DND-41 (cell line): ENCODE data around the gene FANK1.

ENCODE experiments used
- ATAC-seq: fragments of 200-7000 bp; cut with Tn5 transposase; 3 replicates; pipeline ENCODE4 v1.9.1; 2021; ENCODE audit warnings: low read depth; ENCODE audit not compliant: insufficient read depth
- DNase-seq: peaks from one replicate; pipeline ENCODE4 v3.0.0-alpha.2; 2020
- H2AFZ ChIP-seq: 2 replicates; pipeline ENCODE4 v1.6.0; 2012; ENCODE audit warnings: low read depth, low read length
- H3K27ac ChIP-seq: 2 replicates; pipeline ENCODE4 v1.5.1; 2012; ENCODE audit warnings: low read length, inconsistent platforms
- H3K27me3 ChIP-seq: fragments of 200-600 bp; sonication (generic); 2 replicates; pipeline ENCODE4 v1.6.0; 2012; ENCODE audit warnings: low read length, mild to moderate bottlenecking, inconsistent platforms; ENCODE audit not compliant: insufficient read depth, poor library complexity
- H3K36me3 ChIP-seq: 2 replicates; pipeline ENCODE4 v1.5.1; 2012; ENCODE audit warnings: low read length, inconsistent platforms; ENCODE audit not compliant: insufficient read depth
- H3K4me1 ChIP-seq: 2 replicates; pipeline ENCODE4 v1.5.1; 2012; ENCODE audit warnings: mild to moderate bottlenecking, low read length; ENCODE audit not compliant: insufficient read depth
- H3K4me2 ChIP-seq: 2 replicates; pipeline ENCODE4 v1.6.0; 2012; ENCODE audit warnings: mild to moderate bottlenecking, moderate library complexity, low read length, inconsistent platforms; ENCODE audit not compliant: insufficient read depth
- H3K4me3 ChIP-seq, 2 experiments: fragments of 200-600 bp in 1 of 2; shearing (Covaris generic) in 1 of 2; 2 replicates each; pipeline ENCODE4 v1.5.1; 2012 to 2016; ENCODE audit warnings: inconsistent platforms in 2 of 2, low read length in 2 of 2, mild to moderate bottlenecking in 2 of 2, low read depth in 1 of 2, moderate library complexity in 1 of 2
- H3K79me2 ChIP-seq: 2 replicates; pipeline ENCODE4 v1.6.0; 2012; ENCODE audit warnings: low read length, inconsistent platforms; ENCODE audit not compliant: insufficient read depth
- H3K9ac ChIP-seq: 2 replicates; pipeline ENCODE4 v1.6.0; 2012; ENCODE audit warnings: low read depth, mild to moderate bottlenecking, inconsistent platforms, low read length, moderate library complexity
- H3K9me3 ChIP-seq: 2 replicates; pipeline ENCODE4 v1.5.1; 2012; ENCODE audit warnings: low read length, moderate library complexity, mild to moderate bottlenecking, inconsistent platforms; ENCODE audit not compliant: insufficient read depth, severe bottlenecking
- H4K20me1 ChIP-seq: 2 replicates; pipeline ENCODE4 v1.6.0; 2012; ENCODE audit warnings: low read length; ENCODE audit not compliant: insufficient read depth
- CTCF ChIP-seq: IDR thresholded peaks from 2 replicates; pipeline ENCODE4 v1.5.1; 2012; ENCODE audit warnings: borderline replicate concordance, low read length, moderate library complexity, mild to moderate bottlenecking; ENCODE audit not compliant: poor library complexity, severe bottlenecking; ENCODE audit errors: extremely low read depth
- EZH2 ChIP-seq: IDR thresholded peaks from 3 replicates; pipeline ENCODE4 v1.6.1; 2012; ENCODE audit warnings: borderline replicate concordance, low read depth, mild to moderate bottlenecking, moderate library complexity, low read length, inconsistent platforms; ENCODE audit not compliant: severe bottlenecking

The FANK1 gene

DNA sequence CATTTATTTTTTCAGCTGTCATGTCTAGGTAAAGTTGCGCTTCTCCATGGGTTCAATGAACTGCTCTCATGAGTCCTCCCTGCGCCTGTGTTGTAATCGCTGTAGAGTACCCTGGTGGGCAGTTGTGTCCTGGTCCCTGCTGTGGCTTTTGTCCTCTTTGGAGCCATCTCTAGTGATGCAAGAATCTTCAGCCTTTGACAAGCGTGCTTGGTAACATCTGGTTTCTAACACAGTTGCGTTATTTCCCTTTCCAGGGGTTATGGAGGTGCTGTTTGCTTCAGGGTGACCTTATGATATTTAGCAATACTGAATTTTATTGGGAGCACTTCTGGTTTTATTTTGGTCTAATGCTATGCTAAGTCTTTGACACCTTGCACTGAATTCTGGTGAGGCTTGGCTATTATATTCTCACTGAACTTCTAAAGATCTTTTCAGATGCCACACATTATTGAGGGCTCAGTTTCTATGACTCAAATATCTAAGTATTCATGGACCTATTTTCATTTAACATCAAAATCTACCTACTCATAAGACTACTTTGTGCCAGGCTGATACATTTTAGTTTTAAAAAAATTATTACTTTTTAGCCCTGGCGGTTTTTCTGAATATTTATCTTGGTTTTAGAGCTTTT, 88.6 kb downstream of the FANK1 start:
- Histone ChIP-seq H3K9me3 (no peaks in the 10 kb centered on the region), H3K27ac (no peak overlapping the region), H3K4me2 (no peak overlapping the region), H4K20me1 (no peaks in the 10 kb centered on the region), H3K4me3 (no peak overlapping the region), H3K79me2 (no peaks in the 10 kb centered on the region), H2AFZ (no peak overlapping the region), H3K4me1 (no peaks in the 10 kb centered on the region), H3K27me3 (peaks cover 14% of the 10 kb centered on the region), H3K9ac (no peak overlapping the region), H3K36me3 (no peaks in the 10 kb centered on the region)
- TF ChIP-seq CTCF (no peak), EZH2 (no peak)
- no peak for ATAC-seq
- DNase-seq: no peak

DNA sequence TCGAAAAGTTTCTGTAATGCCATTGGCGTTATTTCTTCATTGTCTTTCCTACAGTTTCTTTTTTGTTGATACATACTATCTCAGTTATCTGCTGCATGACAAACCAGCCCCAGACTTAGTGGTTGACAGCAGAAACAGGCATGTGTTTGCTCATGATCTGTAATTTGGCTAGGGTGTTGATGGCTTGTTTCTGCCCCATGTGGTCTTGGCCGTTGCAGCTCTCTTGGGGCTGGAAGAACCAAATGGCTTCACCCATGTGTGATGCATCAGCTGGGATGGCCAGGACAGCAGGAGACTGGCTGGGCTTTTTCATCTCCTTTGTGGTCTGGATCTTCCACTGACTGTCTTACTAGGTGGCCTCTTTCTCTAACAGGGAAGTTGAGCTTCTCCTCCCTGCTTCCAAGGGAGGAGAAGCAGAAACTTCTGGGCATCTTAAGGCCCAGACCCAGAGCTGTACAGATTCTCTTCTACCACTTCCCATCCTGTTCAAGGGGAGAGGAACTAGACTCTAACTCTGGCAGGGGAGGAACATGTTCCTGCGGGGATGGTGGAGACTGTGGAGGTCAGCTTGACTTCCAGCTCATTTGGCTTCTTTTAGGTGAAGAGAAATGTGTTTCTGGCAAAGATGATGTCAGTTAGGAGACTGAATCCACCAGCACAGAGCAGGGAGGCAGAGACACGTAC, 89.3 kb downstream of the FANK1 start:
- Histone ChIP-seq H3K9me3 (no peaks in the 10 kb centered on the region), H3K27me3 (peaks cover 14% of the 10 kb centered on the region), H3K4me3 (no peak overlapping the region), H3K79me2 (no peaks in the 10 kb centered on the region), H3K9ac (no peak overlapping the region), H3K36me3 (no peaks in the 10 kb centered on the region), H4K20me1 (no peaks in the 10 kb centered on the region), H3K27ac (no peak overlapping the region), H3K4me2 (no peak overlapping the region), H2AFZ (no peak overlapping the region), H3K4me1 (no peaks in the 10 kb centered on the region)
- TF ChIP-seq CTCF (no peak), EZH2 (no peak)
- ATAC-seq (no peak), DNase-seq (no peak)

DNA sequence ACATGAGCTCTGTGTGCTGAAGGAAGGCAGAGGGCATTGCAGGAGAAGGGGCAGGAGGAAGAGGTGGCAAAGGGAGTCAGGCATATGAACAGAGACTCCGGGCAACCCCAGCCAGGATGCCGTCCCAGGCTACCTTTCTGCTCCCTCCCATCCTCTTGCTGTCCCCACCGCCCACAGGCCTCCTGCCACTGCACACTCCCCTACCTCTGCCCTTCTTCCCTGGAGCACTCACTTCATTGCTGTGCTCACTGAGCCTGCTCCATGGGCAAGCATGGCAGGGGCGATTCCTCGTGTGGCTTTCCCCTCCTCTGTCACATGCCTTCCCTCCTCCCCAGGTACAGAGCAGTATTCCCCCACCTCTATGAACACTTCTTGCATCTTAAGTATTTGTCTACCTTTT, 93.4 kb downstream of the FANK1 start:
- peaks cover 3% of the 10 kb centered on the region for H3K27me3 ChIP-seq
- ATAC-seq (no peak), DNase-seq (no peak)
- H3K4me1 ChIP-seq: no peaks in the 10 kb centered on the region
- H3K36me3 ChIP-seq: no peaks in the 10 kb centered on the region
- H4K20me1 ChIP-seq: no peaks in the 10 kb centered on the region
- H2AFZ ChIP-seq: no peak overlapping the region
- no peaks in the 10 kb centered on the region for H3K9me3 ChIP-seq
- H3K4me2 ChIP-seq: no peak overlapping the region
- H3K4me3 ChIP-seq: no peak overlapping the region
- no peak overlapping the region for H3K27ac ChIP-seq
- TF ChIP-seq EZH2: no peak
- no peak for TF ChIP-seq CTCF
- H3K79me2 ChIP-seq: no peaks in the 10 kb centered on the region
- H3K9ac ChIP-seq: no peak overlapping the region
